H1 (cell line): ENCODE results near the gene CACNA1B. TPM values are rescaled to one million over a fixed set of nuclear protein-coding genes. Genes with fewer than 3 reads are reported as not detected.

Experiments used
- CTCF ChIA-PET: fragments of 300-600 bp; sonication (Branson Sonifier 250); formaldehyde crosslinking; loops from one replicate; lab custom pipeline; 2021; ENCODE audit not compliant: partially characterized antibody; lab: Charles Lee
- POLR2A ChIA-PET: fragments of 300-600 bp; sonication (Branson Sonifier 250); formaldehyde crosslinking; loops from one replicate; lab custom pipeline; 2021; ENCODE audit warnings: inconsistent platforms; ENCODE audit not compliant: partially characterized antibody; lab: Charles Lee
- DNase-seq, 2 experiments: peaks; one replicate each; pipeline versions ENCODE4 v3.0.0 to v3.0.0-alpha.2; 2010 to 2022; ENCODE audit warnings: low spot score in 2 of 2, low read depth in 1 of 2, mixed read lengths in 1 of 2
- FAIRE-seq: peaks from 2 replicates; lab custom pipeline; 2011; peaks lifted over from hg19 to GRCh38; lab: Jason Lieb, UNC
- H2AFZ ChIP-seq: 2 replicates; pipeline ENCODE4 v1.8.1; 2012; ENCODE audit warnings: low read length, inconsistent platforms
- H2AK5ac ChIP-seq: 2 replicates; pipeline ENCODE4 v1.6.1; 2013; ENCODE audit warnings: low read depth, low read length
- H2BK120ac ChIP-seq: replicated peaks from 2 replicates; pipeline ENCODE3; 2013; ENCODE audit warnings: low read depth, low read length, inconsistent platforms
- H2BK12ac ChIP-seq: 2 replicates; pipeline ENCODE4 v1.6.1; 2013; ENCODE audit warnings: low read depth, low read length
- H2BK15ac ChIP-seq: 2 replicates; pipeline ENCODE4 v1.6.1; 2013; ENCODE audit warnings: low read length
- H2BK20ac ChIP-seq: 2 replicates; pipeline ENCODE4 v1.6.1; 2013; ENCODE audit warnings: low read length
- H2BK5ac ChIP-seq: 2 replicates; pipeline ENCODE4 v1.6.1; 2013; ENCODE audit warnings: low read depth, low read length
- H3K14ac ChIP-seq: 2 replicates; pipeline ENCODE4 v1.6.1; 2013; ENCODE audit warnings: inconsistent platforms; ENCODE audit not compliant: insufficient read length
- H3K18ac ChIP-seq: 2 replicates; pipeline ENCODE4 v1.6.1; 2013; ENCODE audit warnings: low read length; ENCODE audit errors: extremely low read depth
- H3K23ac ChIP-seq: 2 replicates; pipeline ENCODE4 v1.6.1; 2013; ENCODE audit warnings: inconsistent platforms; ENCODE audit not compliant: insufficient read length
- H3K23me2 ChIP-seq: 2 replicates; pipeline ENCODE4 v1.6.1; 2013; ENCODE audit warnings: low read depth, low read length
- H3K27ac ChIP-seq: 2 replicates; pipeline ENCODE4 v1.6.1; 2011; ENCODE audit warnings: low read depth, low read length, inconsistent platforms
- H3K27me3 ChIP-seq, 4 experiments: replicated peaks in 1 of 4; 1 replicate in 1 of 4; 2 replicates in 3 of 4; pipeline versions ENCODE4 v1.6.1 to v1.8.1; 2011 to 2013; ENCODE audit warnings: low read length in 3 of 4, mild to moderate bottlenecking in 3 of 4, inconsistent platforms in 2 of 4, mixed read lengths in 2 of 4, moderate library complexity in 1 of 4; ENCODE audit not compliant: control insufficient read depth in 3 of 4, insufficient read depth in 3 of 4; ENCODE audit errors: extremely low read depth in 1 of 4
- H3K36me3 ChIP-seq, 4 experiments: 2 replicates each; pipeline versions ENCODE4 v1.6.1 to v1.8.1; 2011 to 2013; ENCODE audit warnings: mild to moderate bottlenecking in 4 of 4, low read length in 3 of 4, moderate library complexity in 2 of 4, control low read depth in 1 of 4, inconsistent platforms in 1 of 4; ENCODE audit not compliant: insufficient read depth in 4 of 4, control insufficient read depth in 2 of 4
- H3K4ac ChIP-seq: replicated peaks from 2 replicates; pipeline ENCODE3; 2013; ENCODE audit warnings: low read length, low read depth, mixed read lengths, inconsistent platforms; ENCODE audit not compliant: insufficient read length
- H3K4me1 ChIP-seq, 4 experiments: replicated peaks in 1 of 4; 1 replicate in 1 of 4; 2 replicates in 3 of 4; pipeline versions ENCODE4 v1.6.1 to v1.8.1; 2011 to 2013; ENCODE audit warnings: low read length in 3 of 4, inconsistent platforms in 2 of 4, mixed read lengths in 1 of 4; ENCODE audit not compliant: insufficient read depth in 4 of 4, control insufficient read depth in 3 of 4
- H3K4me2 ChIP-seq, 2 experiments: 2 replicates each; pipeline versions ENCODE4 v1.6.1 to v1.8.1; 2011 to 2013; ENCODE audit warnings: low read depth in 2 of 2, low read length in 2 of 2, control low read depth in 1 of 2, inconsistent platforms in 1 of 2, mild to moderate bottlenecking in 1 of 2; ENCODE audit not compliant: insufficient read depth in 1 of 2
- H3K4me3 ChIP-seq, 4 experiments: fragments of 200-600, 300-600 bp in 1 of 4; sonication (generic), shearing (Covaris generic), sonication (Bioruptor Twin) in 1 of 4; 2 replicates each; pipeline versions ENCODE4 v1.5.1 to v1.8.1; 2011 to 2016; ENCODE audit warnings: low read length in 4 of 4, low read depth in 3 of 4, control low read depth in 2 of 4, inconsistent platforms in 2 of 4, mild to moderate bottlenecking in 2 of 4, mixed read lengths in 1 of 4, moderate library complexity in 1 of 4; ENCODE audit not compliant: insufficient read depth in 2 of 4; ENCODE audit errors: extremely low read depth in 1 of 4
- H3K56ac ChIP-seq: replicated peaks from 2 replicates; pipeline ENCODE3; 2013; ENCODE audit warnings: low read depth, mild to moderate bottlenecking, mixed read lengths, low read length, inconsistent platforms; ENCODE audit not compliant: insufficient read length
- H3K79me1 ChIP-seq: 2 replicates; pipeline ENCODE4 v1.6.1; 2013; ENCODE audit warnings: low read depth, low read length, control low read depth
- H3K79me2 ChIP-seq, 2 experiments: 2 replicates each; pipeline versions ENCODE4 v1.6.1 to v1.8.1; 2012 to 2013; ENCODE audit warnings: low read length in 2 of 2, mild to moderate bottlenecking in 2 of 2, inconsistent platforms in 1 of 2; ENCODE audit not compliant: insufficient read depth in 2 of 2, control insufficient read depth in 1 of 2
- H3K9ac ChIP-seq, 4 experiments: replicated peaks in 1 of 4; 1 replicate in 1 of 4; 2 replicates in 3 of 4; pipeline versions ENCODE4 v1.6.1 to v1.8.1; 2011 to 2013; ENCODE audit warnings: low read depth in 3 of 4, low read length in 3 of 4, control low read depth in 2 of 4, mild to moderate bottlenecking in 2 of 4, moderate library complexity in 2 of 4, inconsistent platforms in 1 of 4; ENCODE audit errors: extremely low read depth in 1 of 4
- H3K9me3 ChIP-seq, 2 experiments: 2 replicates each; pipeline versions ENCODE4 v1.6.1 to v1.8.1; 2012 to 2013; ENCODE audit warnings: mild to moderate bottlenecking in 2 of 2, moderate library complexity in 2 of 2, control low read depth in 1 of 2, inconsistent platforms in 1 of 2, low read depth in 1 of 2, low read length in 1 of 2, mixed read lengths in 1 of 2; ENCODE audit not compliant: insufficient read depth in 2 of 2
- H4K20me1 ChIP-seq, 2 experiments: replicated peaks in 1 of 2; 2 replicates each; pipeline versions ENCODE3 to v1.8.1; 2011 to 2013; ENCODE audit warnings: inconsistent platforms in 2 of 2, low read length in 2 of 2, mild to moderate bottlenecking in 1 of 2; ENCODE audit not compliant: insufficient read depth in 2 of 2, control insufficient read depth in 1 of 2
- H4K5ac ChIP-seq: 2 replicates; pipeline ENCODE4 v1.6.1; 2013; ENCODE audit warnings: low read length, low read depth, mixed read lengths, inconsistent platforms; ENCODE audit not compliant: insufficient read length
- H4K8ac ChIP-seq: 2 replicates; pipeline ENCODE4 v1.8.0; 2013; ENCODE audit warnings: mild to moderate bottlenecking, moderate library complexity, low read length, inconsistent platforms; ENCODE audit not compliant: insufficient read depth; ENCODE audit errors: extremely low read depth
- H4K91ac ChIP-seq: replicated peaks from 2 replicates; pipeline ENCODE3; 2013; ENCODE audit warnings: low read length, mixed read lengths, inconsistent platforms; ENCODE audit not compliant: insufficient read length
- CTCF ChIP-seq, 3 experiments: IDR thresholded peaks; 1 replicate in 2 of 3; 2 replicates in 1 of 3; pipeline versions ENCODE4 v1.5.1 to v1.6.1; 2011; ENCODE audit warnings: low read length in 3 of 3, mild to moderate bottlenecking in 3 of 3, inconsistent platforms in 2 of 3, low read depth in 1 of 3, moderate library complexity in 1 of 3; ENCODE audit not compliant: insufficient read depth in 1 of 3; ENCODE audit errors: control extremely low read depth in 1 of 3
- EGR1 ChIP-seq: IDR thresholded peaks from 2 replicates; pipeline ENCODE4 v1.6.1; 2011; ENCODE audit warnings: low read depth, low read length, borderline replicate concordance
- FOSL1 ChIP-seq: IDR thresholded peaks from 2 replicates; pipeline ENCODE4 v1.6.1; 2011; ENCODE audit warnings: mild to moderate bottlenecking, low read depth, low read length, moderate library complexity; ENCODE audit not compliant: insufficient read depth
- GTF2F1 ChIP-seq: IDR thresholded peaks from 2 replicates; pipeline ENCODE4 v1.6.1; 2012; ENCODE audit warnings: low read depth, low read length, improper control_type of control experiment, borderline replicate concordance
- KDM1A ChIP-seq: fragments of 200-600, 300-600 bp; sonication (generic); IDR thresholded peaks from 2 replicates; pipeline ENCODE4 v1.7.1; 2016; ENCODE audit warnings: mild to moderate bottlenecking, low read length, borderline replicate concordance
- MAFK ChIP-seq: IDR thresholded peaks from 2 replicates; pipeline ENCODE4 v1.6.1; 2012; ENCODE audit warnings: low read depth, mild to moderate bottlenecking, improper control_type of control experiment, low read length
- NANOG ChIP-seq: IDR thresholded peaks from 2 replicates; pipeline ENCODE4 v1.6.1; 2011; ENCODE audit warnings: low read length, low read depth, mild to moderate bottlenecking, inconsistent platforms; ENCODE audit not compliant: insufficient read depth, poor library complexity, severe bottlenecking
- POU5F1 ChIP-seq: IDR thresholded peaks from 2 replicates; pipeline ENCODE4 v1.6.1; 2011; ENCODE audit warnings: low read depth, mild to moderate bottlenecking, low read length, moderate library complexity
- RAD21 ChIP-seq, 2 experiments: IDR thresholded peaks in 1 of 2; conservative IDR thresholded peaks in 1 of 2; 2 replicates each; pipeline ENCODE4 v1.6.1; 2011; ENCODE audit warnings: low read depth in 2 of 2, low read length in 2 of 2, improper control_type of control experiment in 1 of 2, inconsistent platforms in 1 of 2, mild to moderate bottlenecking in 1 of 2, moderate library complexity in 1 of 2
- TBP ChIP-seq: IDR thresholded peaks from 2 replicates; pipeline ENCODE4 v1.6.1; 2011; ENCODE audit warnings: low read depth, low read length, improper control_type of control experiment
- WGBS, 2 experiments: shearing (Covaris generic) in 1 of 2; methylation state at CpG; one replicate each; pipeline versions ENCODE4 v1.1.6 to v1.1.7; 2013 to 2015; ENCODE audit warnings: low lambda C conversion rate in 2 of 2, mixed read lengths in 2 of 2, inconsistent platforms in 1 of 2, low coverage in 1 of 2, missing lambda C conversion rate in 1 of 2; ENCODE audit not compliant: insufficient replicate concordance in 2 of 2, insufficient coverage in 1 of 2, insufficient read length in 1 of 2; ENCODE audit errors: extremely low coverage in 1 of 2, missing lambda C conversion rate in 1 of 2; 5-methylcytosine and 5-hydroxymethylcytosine counted together
- polyA plus RNA-seq, 7 experiments: library from polyadenylated mRNA; depleted of rRNA in 3 of 7; stranded (reverse) in 5 of 7; unstranded in 2 of 7; fragments of >200 nt in 5 of 7; fragments of 200-250 nt in 2 of 7; gene quantifications; 1 replicate in 5 of 7; 2 replicates in 1 of 7; 4 replicates in 1 of 7; pipeline versions ENCODE4 v1.2.1 to v1.2.3, GENCODE V29; 2011 to 2013; ENCODE audit warnings: missing spikeins in 2 of 7, mixed read lengths in 2 of 7
- total RNA-seq: library from RNA; stranded (reverse); fragmentation: NEBNext Ultra II Directional; extraction: Animal tissue kit (Norgen Biotek cat#: 25700); gene quantifications from 2 replicates; pipeline ENCODE4 v1.2.1, GENCODE V29; 2021

Gene CACNA1B
- total and polyA plus RNA-seq, 2 of the 8 experiments (the other 6 are each of a cell fraction or from before 2014, with no cell fraction given): 1.5 to 5.7 TPM

- no peak overlapping the region for H3K4ac ChIP-seq
- no peak overlapping the region for H3K27ac ChIP-seq
- H4K8ac ChIP-seq: no peak overlapping the region
- H3K9ac ChIP-seq: no peak overlapping the region
- peaks cover 14 to 74% of the 10 kb centered on the region in 2 experiments; a peak in 3 of 4 replicates for H3K9me3 ChIP-seq
- H3K56ac ChIP-seq: no peak overlapping the region
- 88% methylated on average over 18 of the region's 18 CpGs; no CpG with 5 or more reads in 1 of the 2 experiments for WGBS, 2 experiments
- H3K4me1 ChIP-seq: no peaks in the 10 kb centered on the region
- H3K14ac ChIP-seq: no peak overlapping the region
- H4K5ac ChIP-seq: no peak overlapping the region
- no peak overlapping the region for H3K4me2 ChIP-seq
- DNase-seq (no peak), FAIRE-seq (no peak)
- H3K79me2 ChIP-seq: no peaks in the 10 kb centered on the region
- no peaks in the 10 kb centered on the region for H3K23me2 ChIP-seq
- no peak overlapping the region for H2BK120ac ChIP-seq
- peaks cover 0 to 4% of the 10 kb centered on the region in 2 experiments for H4K20me1 ChIP-seq
- ChIA-PET POLR2A (no interaction called here), CTCF (no interaction called here)
- H2BK12ac ChIP-seq: no peak overlapping the region
- no peaks in the 10 kb centered on the region for H3K36me3 ChIP-seq
- no peak overlapping the region for H4K91ac ChIP-seq
- no peak overlapping the region for H3K18ac ChIP-seq
- no peak overlapping the region for H2AK5ac ChIP-seq
- H2AFZ ChIP-seq: no peak overlapping the region
- H2BK15ac ChIP-seq: no peak overlapping the region
- H2BK20ac ChIP-seq: no peak overlapping the region
- no peak overlapping the region for H3K4me3 ChIP-seq
- H2BK5ac ChIP-seq: no peak overlapping the region
- H3K27me3 ChIP-seq: no peaks in the 10 kb centered on the region
- no peak overlapping the region for H3K23ac ChIP-seq
- H3K79me1 ChIP-seq: no peaks in the 10 kb centered on the region
- TF ChIP-seq GTF2F1 (no peak), TBP (no peak), CTCF (IDR thresholded peaks at IDR 0.05; ENCODE audit: control extremely low read depth in 1 of 3, insufficient read depth in 1 of 3, low read depth in 1 of 3, low read length in 3 of 3) (no peak), MAFK (no peak), POU5F1 (no peak), NANOG (no peak), FOSL1 (no peak), KDM1A (no peak), EGR1 (no peak), RAD21 (IDR thresholded peaks at IDR 0.05 in 1 of 2, conservative IDR thresholded peaks at IDR 0.05 in 1 of 2; ENCODE audit: low read depth in 2 of 2, low read length in 2 of 2) (no peak)
Measured at GRCh38 chr9:138098116-138098907, 220.7 kb downstream of the CACNA1B start.
